GM23338 (cell line): ENCODE data around the gene MCC. TPM values are rescaled to one million over a fixed set of nuclear protein-coding genes. Genes with fewer than 3 reads are reported as not detected.

Experiments used
- ATAC-seq: fragments of 200-7000 bp; cut with Tn5 transposase; 3 replicates; pipeline ENCODE4 v1.9.1; 2020
- DNase-seq: peaks from one replicate; pipeline ENCODE4 v3.0.0-alpha.2; 2015; ENCODE audit warnings: low spot score
- H2AFZ ChIP-seq: fragments of 200-600 bp; sonication (generic); 2 replicates; pipeline ENCODE4 v1.8.0; 2016; ENCODE audit warnings: antibody characterized with exemption, mild to moderate bottlenecking, moderate library complexity
- H3F3A ChIP-seq: fragments of 200-600 bp; sonication (generic); replicated peaks from 2 replicates; pipeline ENCODE4 v1.8.0; 2017; ENCODE audit warnings: antibody characterized with exemption, mixed run types, low read depth
- H3K27ac ChIP-seq: fragments of 200-600 bp; sonication (generic); 2 replicates; pipeline ENCODE4 v1.6.1; 2016; ENCODE audit warnings: low read depth
- H3K27me3 ChIP-seq: fragments of 200-600 bp; sonication (generic); 2 replicates; pipeline ENCODE4 v1.8.0; 2016; ENCODE audit warnings: mild to moderate bottlenecking, mixed run types, moderate library complexity; ENCODE audit not compliant: insufficient read depth
- H3K36me3 ChIP-seq: fragments of 200-600 bp; sonication (generic); 2 replicates; pipeline ENCODE4 v1.8.0; 2016; ENCODE audit warnings: mild to moderate bottlenecking; ENCODE audit not compliant: insufficient read depth
- H3K4me1 ChIP-seq: fragments of 200-600 bp; sonication (generic); 2 replicates; pipeline ENCODE4 v1.8.0; 2016; ENCODE audit warnings: mild to moderate bottlenecking, moderate library complexity; ENCODE audit not compliant: insufficient read depth
- H3K4me2 ChIP-seq: fragments of 200-600 bp; sonication (generic); 2 replicates; pipeline ENCODE4 v1.7.1; 2017; ENCODE audit warnings: mixed run types
- H3K4me3 ChIP-seq: fragments of 200-600 bp; sonication (generic); 2 replicates; pipeline ENCODE4 v1.6.1; 2016; ENCODE audit warnings: mixed run types
- H3K79me2 ChIP-seq: fragments of 200-600 bp; sonication (generic); replicated peaks from 2 replicates; pipeline ENCODE4 v1.8.0; 2017; ENCODE audit warnings: mild to moderate bottlenecking; ENCODE audit not compliant: insufficient read depth
- H3K9me2 ChIP-seq: fragments of 200-600 bp; sonication (generic); 2 replicates; pipeline ENCODE4 v1.8.0; 2017; ENCODE audit not compliant: insufficient read depth
- H4K20me1 ChIP-seq: fragments of 200-600 bp; sonication (generic); replicated peaks from 2 replicates; pipeline ENCODE4 v1.8.0; 2017; ENCODE audit warnings: mild to moderate bottlenecking; ENCODE audit not compliant: insufficient read depth
- H3K27ac Mint-ChIP-seq: 2 replicates; pipeline ENCODE4 v1.8.0; 2020; ENCODE audit warnings: inconsistent platforms, mild to moderate bottlenecking, moderate library complexity, mixed read lengths
- H3K27me3 Mint-ChIP-seq: 3 replicates; pipeline ENCODE4 v1.8.0; 2022; ENCODE audit warnings: low read depth, mild to moderate bottlenecking, moderate library complexity, mixed read lengths, inconsistent platforms; ENCODE audit not compliant: insufficient read depth, poor library complexity
- H3K36me3 Mint-ChIP-seq: 3 replicates; pipeline ENCODE4 v1.8.0; 2021; ENCODE audit warnings: low read depth, mild to moderate bottlenecking, inconsistent platforms, moderate library complexity, mixed read lengths
- H3K4me1 Mint-ChIP-seq: 3 replicates; pipeline ENCODE4 v1.8.0; 2020; ENCODE audit warnings: mild to moderate bottlenecking, inconsistent platforms, mixed read lengths
- H3K4me3 Mint-ChIP-seq: 3 replicates; pipeline ENCODE4 v1.8.0; 2021; ENCODE audit warnings: moderate library complexity, mild to moderate bottlenecking, inconsistent platforms, mixed read lengths
- H3K9me3 Mint-ChIP-seq: 3 replicates; pipeline ENCODE4 v1.8.0; 2020; ENCODE audit warnings: moderate library complexity, mild to moderate bottlenecking, inconsistent platforms, mixed read lengths
- CREB1 ChIP-seq: fragments of 250-450 bp; sonication (Bioruptor Pico); IDR thresholded peaks from 2 replicates; pipeline ENCODE4 v1.5.0; 2020; ENCODE audit warnings: low read depth, mild to moderate bottlenecking, moderate library complexity
- EZH2 ChIP-seq: fragments of 200-600 bp; sonication (generic); IDR thresholded peaks from one replicate; pipeline ENCODE4 v1.8.0; 2017; ENCODE audit warnings: antibody characterized with exemption, mild to moderate bottlenecking, low read depth; ENCODE audit not compliant: unreplicated experiment
- EZH2phosphoT487 ChIP-seq: fragments of 200-600 bp; sonication (generic); IDR thresholded peaks from one replicate; pipeline ENCODE4 v1.8.1; 2018; ENCODE audit warnings: antibody characterized with exemption; ENCODE audit not compliant: unreplicated experiment
- JUNB ChIP-seq: IDR thresholded peaks from one replicate; pipeline ENCODE4 v1.6.1; 2016; ENCODE audit warnings: antibody characterized with exemption; ENCODE audit not compliant: unreplicated experiment
- NANOG ChIP-seq: IDR thresholded peaks from 2 replicates; pipeline ENCODE4 v1.6.1; 2016; ENCODE audit warnings: antibody characterized with exemption, borderline replicate concordance
- POLR2AphosphoS5 ChIP-seq: IDR thresholded peaks from 2 replicates; pipeline ENCODE4 v1.6.1; 2016; ENCODE audit warnings: antibody characterized with exemption, low read depth
- STAT1 ChIP-seq: IDR thresholded peaks from one replicate; pipeline ENCODE4 v1.6.1; 2016; ENCODE audit warnings: antibody characterized with exemption; ENCODE audit not compliant: unreplicated experiment
- ZNF114 ChIP-seq: fragments of 250-450 bp; sonication (Bioruptor Pico); IDR thresholded peaks from 2 replicates; pipeline ENCODE4 v1.5.0; 2020; ENCODE audit warnings: mild to moderate bottlenecking, moderate library complexity
- ZNF331 ChIP-seq: fragments of 250-450 bp; sonication (Bioruptor Pico); IDR thresholded peaks from 2 replicates; pipeline ENCODE4 v1.5.0; 2020; ENCODE audit warnings: low read depth, mild to moderate bottlenecking, moderate library complexity
- polyA plus RNA-seq: library from polyadenylated mRNA; unstranded; fragments of >200 nt; fragmentation: Nextera tagmentation; extraction: Ambion mirVana; gene quantifications from 2 replicates; pipeline ENCODE4 v1.2.1, GENCODE V29; 2016
- total RNA-seq: library from RNA; depleted of rRNA; stranded (reverse); fragments of >200 nt; shearing (Covaris generic); gene quantifications from 2 replicates; pipeline ENCODE4 v1.2.3, GENCODE V29; 2014
- TF ChIP-seq, protein P1 (sequence below): IDR thresholded peaks from one replicate; pipeline ENCODE4 v1.6.1; 2018; ENCODE audit warnings: antibody characterized with exemption; ENCODE audit not compliant: unreplicated experiment
- TF ChIP-seq, protein P2 (sequence below): fragments of 250-450 bp; sonication (Bioruptor Pico); IDR thresholded peaks from 2 replicates; pipeline ENCODE4 v1.5.0; 2020; ENCODE audit warnings: mild to moderate bottlenecking, moderate library complexity
- TF ChIP-seq, protein P3 (sequence below): IDR thresholded peaks from 2 replicates; pipeline ENCODE4 v1.6.1; 2016; ENCODE audit warnings: antibody characterized with exemption
- TF ChIP-seq, protein P4 (sequence below), 2 experiments: fragments of 200-600 bp in 1 of 2; sonication (generic) in 1 of 2; conservative IDR thresholded peaks; 2 replicates each; pipeline versions ENCODE4 v1.5.1 to v1.6.1; 2016 to 2017; ENCODE audit warnings: antibody characterized with exemption in 2 of 2, low read depth in 2 of 2, mild to moderate bottlenecking in 2 of 2, moderate library complexity in 1 of 2

The MCC gene
- total and polyA plus RNA-seq, 2 experiments from 2014 or later: 3.8 to 10.1 TPM

DNA sequence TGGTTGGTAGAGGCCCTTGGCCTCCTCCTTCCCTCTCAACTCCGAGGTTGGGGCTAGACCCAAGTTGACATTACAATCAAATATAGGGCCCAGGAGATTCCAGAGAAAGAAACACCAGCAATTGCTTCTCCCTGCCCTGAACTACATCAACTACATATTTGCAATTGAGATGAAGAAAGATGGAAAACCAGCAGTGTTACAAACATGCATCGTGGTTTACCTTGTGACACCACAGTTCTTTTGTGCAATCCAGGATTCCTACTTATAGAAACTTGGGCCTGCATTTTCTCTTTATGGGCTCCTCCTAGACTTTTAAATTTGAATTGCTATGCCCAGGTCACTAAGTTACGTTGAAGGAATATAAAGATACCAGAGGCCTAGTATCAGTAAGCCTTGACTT, 384.9 kb downstream of the MCC start:
- TF ChIP-seq NANOG (no peak), ZNF114 (no peak), EZH2phosphoT487 (no peak), ZNF331 (CRISPR knock-in tag) (no peak), CREB1 (CRISPR knock-in tag) (no peak), EZH2 (no peak), JUNB (no peak), STAT1 (no peak), POLR2AphosphoS5 (no peak)
- TF ChIP-seq, protein P1, sequence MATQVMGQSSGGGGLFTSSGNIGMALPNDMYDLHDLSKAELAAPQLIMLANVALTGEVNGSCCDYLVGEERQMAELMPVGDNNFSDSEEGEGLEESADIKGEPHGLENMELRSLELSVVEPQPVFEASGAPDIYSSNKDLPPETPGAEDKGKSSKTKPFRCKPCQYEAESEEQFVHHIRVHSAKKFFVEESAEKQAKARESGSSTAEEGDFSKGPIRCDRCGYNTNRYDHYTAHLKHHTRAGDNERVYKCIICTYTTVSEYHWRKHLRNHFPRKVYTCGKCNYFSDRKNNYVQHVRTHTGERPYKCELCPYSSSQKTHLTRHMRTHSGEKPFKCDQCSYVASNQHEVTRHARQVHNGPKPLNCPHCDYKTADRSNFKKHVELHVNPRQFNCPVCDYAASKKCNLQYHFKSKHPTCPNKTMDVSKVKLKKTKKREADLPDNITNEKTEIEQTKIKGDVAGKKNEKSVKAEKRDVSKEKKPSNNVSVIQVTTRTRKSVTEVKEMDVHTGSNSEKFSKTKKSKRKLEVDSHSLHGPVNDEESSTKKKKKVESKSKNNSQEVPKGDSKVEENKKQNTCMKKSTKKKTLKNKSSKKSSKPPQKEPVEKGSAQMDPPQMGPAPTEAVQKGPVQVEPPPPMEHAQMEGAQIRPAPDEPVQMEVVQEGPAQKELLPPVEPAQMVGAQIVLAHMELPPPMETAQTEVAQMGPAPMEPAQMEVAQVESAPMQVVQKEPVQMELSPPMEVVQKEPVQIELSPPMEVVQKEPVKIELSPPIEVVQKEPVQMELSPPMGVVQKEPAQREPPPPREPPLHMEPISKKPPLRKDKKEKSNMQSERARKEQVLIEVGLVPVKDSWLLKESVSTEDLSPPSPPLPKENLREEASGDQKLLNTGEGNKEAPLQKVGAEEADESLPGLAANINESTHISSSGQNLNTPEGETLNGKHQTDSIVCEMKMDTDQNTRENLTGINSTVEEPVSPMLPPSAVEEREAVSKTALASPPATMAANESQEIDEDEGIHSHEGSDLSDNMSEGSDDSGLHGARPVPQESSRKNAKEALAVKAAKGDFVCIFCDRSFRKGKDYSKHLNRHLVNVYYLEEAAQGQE: no peak
- TF ChIP-seq, protein P2, sequence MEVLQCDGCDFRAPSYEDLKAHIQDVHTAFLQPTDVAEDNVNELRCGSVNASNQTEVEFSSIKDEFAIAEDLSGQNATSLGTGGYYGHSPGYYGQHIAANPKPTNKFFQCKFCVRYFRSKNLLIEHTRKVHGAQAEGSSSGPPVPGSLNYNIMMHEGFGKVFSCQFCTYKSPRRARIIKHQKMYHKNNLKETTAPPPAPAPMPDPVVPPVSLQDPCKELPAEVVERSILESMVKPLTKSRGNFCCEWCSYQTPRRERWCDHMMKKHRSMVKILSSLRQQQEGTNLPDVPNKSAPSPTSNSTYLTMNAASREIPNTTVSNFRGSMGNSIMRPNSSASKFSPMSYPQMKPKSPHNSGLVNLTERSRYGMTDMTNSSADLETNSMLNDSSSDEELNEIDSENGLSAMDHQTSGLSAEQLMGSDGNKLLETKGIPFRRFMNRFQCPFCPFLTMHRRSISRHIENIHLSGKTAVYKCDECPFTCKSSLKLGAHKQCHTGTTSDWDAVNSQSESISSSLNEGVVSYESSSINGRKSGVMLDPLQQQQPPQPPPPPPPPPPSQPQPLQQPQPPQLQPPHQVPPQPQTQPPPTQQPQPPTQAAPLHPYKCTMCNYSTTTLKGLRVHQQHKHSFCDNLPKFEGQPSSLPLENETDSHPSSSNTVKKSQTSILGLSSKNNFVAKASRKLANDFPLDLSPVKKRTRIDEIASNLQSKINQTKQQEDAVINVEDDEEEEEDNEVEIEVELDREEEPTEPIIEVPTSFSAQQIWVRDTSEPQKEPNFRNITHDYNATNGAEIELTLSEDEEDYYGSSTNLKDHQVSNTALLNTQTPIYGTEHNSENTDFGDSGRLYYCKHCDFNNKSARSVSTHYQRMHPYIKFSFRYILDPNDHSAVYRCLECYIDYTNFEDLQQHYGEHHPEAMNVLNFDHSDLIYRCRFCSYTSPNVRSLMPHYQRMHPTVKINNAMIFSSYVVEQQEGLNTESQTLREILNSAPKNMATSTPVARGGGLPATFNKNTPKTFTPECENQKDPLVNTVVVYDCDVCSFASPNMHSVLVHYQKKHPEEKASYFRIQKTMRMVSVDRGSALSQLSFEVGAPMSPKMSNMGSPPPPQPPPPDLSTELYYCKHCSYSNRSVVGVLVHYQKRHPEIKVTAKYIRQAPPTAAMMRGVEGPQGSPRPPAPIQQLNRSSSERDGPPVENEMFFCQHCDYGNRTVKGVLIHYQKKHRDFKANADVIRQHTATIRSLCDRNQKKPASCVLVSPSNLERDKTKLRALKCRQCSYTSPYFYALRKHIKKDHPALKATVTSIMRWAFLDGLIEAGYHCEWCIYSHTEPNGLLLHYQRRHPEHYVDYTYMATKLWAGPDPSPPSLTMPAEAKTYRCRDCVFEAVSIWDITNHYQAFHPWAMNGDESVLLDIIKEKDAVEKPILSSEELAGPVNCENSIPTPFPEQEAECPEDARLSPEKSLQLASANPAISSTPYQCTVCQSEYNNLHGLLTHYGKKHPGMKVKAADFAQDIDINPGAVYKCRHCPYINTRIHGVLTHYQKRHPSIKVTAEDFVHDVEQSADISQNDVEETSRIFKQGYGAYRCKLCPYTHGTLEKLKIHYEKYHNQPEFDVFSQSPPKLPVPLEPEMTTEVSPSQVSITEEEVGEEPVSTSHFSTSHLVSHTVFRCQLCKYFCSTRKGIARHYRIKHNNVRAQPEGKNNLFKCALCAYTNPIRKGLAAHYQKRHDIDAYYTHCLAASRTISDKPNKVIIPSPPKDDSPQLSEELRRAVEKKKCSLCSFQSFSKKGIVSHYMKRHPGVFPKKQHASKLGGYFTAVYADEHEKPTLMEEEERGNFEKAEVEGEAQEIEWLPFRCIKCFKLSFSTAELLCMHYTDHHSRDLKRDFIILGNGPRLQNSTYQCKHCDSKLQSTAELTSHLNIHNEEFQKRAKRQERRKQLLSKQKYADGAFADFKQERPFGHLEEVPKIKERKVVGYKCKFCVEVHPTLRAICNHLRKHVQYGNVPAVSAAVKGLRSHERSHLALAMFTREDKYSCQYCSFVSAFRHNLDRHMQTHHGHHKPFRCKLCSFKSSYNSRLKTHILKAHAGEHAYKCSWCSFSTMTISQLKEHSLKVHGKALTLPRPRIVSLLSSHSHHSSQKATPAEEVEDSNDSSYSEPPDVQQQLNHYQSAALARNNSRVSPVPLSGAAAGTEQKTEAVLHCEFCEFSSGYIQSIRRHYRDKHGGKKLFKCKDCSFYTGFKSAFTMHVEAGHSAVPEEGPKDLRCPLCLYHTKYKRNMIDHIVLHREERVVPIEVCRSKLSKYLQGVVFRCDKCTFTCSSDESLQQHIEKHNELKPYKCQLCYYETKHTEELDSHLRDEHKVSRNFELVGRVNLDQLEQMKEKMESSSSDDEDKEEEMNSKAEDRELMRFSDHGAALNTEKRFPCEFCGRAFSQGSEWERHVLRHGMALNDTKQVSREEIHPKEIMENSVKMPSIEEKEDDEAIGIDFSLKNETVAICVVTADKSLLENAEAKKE: no peak
- TF ChIP-seq, protein P3, sequence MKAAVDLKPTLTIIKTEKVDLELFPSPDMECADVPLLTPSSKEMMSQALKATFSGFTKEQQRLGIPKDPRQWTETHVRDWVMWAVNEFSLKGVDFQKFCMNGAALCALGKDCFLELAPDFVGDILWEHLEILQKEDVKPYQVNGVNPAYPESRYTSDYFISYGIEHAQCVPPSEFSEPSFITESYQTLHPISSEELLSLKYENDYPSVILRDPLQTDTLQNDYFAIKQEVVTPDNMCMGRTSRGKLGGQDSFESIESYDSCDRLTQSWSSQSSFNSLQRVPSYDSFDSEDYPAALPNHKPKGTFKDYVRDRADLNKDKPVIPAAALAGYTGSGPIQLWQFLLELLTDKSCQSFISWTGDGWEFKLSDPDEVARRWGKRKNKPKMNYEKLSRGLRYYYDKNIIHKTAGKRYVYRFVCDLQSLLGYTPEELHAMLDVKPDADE: no peak
- TF ChIP-seq, protein P4, sequence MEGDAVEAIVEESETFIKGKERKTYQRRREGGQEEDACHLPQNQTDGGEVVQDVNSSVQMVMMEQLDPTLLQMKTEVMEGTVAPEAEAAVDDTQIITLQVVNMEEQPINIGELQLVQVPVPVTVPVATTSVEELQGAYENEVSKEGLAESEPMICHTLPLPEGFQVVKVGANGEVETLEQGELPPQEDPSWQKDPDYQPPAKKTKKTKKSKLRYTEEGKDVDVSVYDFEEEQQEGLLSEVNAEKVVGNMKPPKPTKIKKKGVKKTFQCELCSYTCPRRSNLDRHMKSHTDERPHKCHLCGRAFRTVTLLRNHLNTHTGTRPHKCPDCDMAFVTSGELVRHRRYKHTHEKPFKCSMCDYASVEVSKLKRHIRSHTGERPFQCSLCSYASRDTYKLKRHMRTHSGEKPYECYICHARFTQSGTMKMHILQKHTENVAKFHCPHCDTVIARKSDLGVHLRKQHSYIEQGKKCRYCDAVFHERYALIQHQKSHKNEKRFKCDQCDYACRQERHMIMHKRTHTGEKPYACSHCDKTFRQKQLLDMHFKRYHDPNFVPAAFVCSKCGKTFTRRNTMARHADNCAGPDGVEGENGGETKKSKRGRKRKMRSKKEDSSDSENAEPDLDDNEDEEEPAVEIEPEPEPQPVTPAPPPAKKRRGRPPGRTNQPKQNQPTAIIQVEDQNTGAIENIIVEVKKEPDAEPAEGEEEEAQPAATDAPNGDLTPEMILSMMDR (conservative IDR thresholded peaks at IDR 0.05; ENCODE audit: low read depth in 2 of 2): no peak
- ATAC-seq: no peak
- Mint-ChIP-seq H3K36me3 (peaks cover 3% of the 10 kb centered on the region; the same call in 1 of the 3 replicates), H3K9me3 (no peaks in the 10 kb centered on the region), H3K4me1 (no peaks in the 10 kb centered on the region; the same call in 2 of the 3 replicates), H3K4me3 (no peak overlapping the region), H3K27me3 (no peaks in the 10 kb centered on the region), H3K27ac (no peak overlapping the region)
- Histone ChIP-seq H3K9me2 (peaks cover 4% of the 10 kb centered on the region; the same call in 1 of the 2 replicates), H3K27me3 (no peaks in the 10 kb centered on the region), H3K4me2 (no peak overlapping the region), H3K36me3 (no peaks in the 10 kb centered on the region), H3F3A (no peaks in the 10 kb centered on the region), H2AFZ (no peak overlapping the region), H3K4me1 (no peaks in the 10 kb centered on the region), H3K27ac (no peak overlapping the region), H3K4me3 (no peak overlapping the region), H3K79me2 (no peaks in the 10 kb centered on the region), H4K20me1 (no peaks in the 10 kb centered on the region)
- DNase-seq: no peak
